GM12878 (cell line): ENCODE measurements around the gene ZKSCAN2. TPM values are rescaled to one million over a fixed set of nuclear protein-coding genes. Genes with fewer than 3 reads are reported as not detected.

Source experiments
- ASH2L ChIP-seq: fragments of 300-600, 200-600 bp; sonication (generic); IDR thresholded peaks from 2 replicates; pipeline ENCODE4 v1.6.1; 2017; ENCODE audit warnings: low read depth, mild to moderate bottlenecking, borderline replicate concordance
- CBFB ChIP-seq: IDR thresholded peaks from 2 replicates; pipeline ENCODE4 v1.6.1; 2016; ENCODE audit warnings: antibody characterized with exemption, low read depth
- CREM ChIP-seq: IDR thresholded peaks from 2 replicates; pipeline ENCODE4 v1.6.1; 2014; ENCODE audit warnings: antibody characterized with exemption, low read depth
- NR2C1 ChIP-seq: fragments of 450-650 bp; IDR thresholded peaks from 2 replicates; pipeline ENCODE4 v1.6.1; 2017; ENCODE audit warnings: antibody characterized with exemption, mild to moderate bottlenecking, moderate library complexity
- RUNX3 ChIP-seq: IDR thresholded peaks from 2 replicates; pipeline ENCODE4 v1.6.1; 2012; ENCODE audit warnings: low read length, inconsistent platforms
- SMAD5 ChIP-seq: IDR thresholded peaks from 2 replicates; pipeline ENCODE4 v1.6.1; 2016; ENCODE audit warnings: antibody characterized with exemption, low read depth
- SUZ12 ChIP-seq: fragments of 200-600 bp; sonication (generic); IDR thresholded peaks from one replicate; pipeline ENCODE4 v1.6.1; 2018; ENCODE audit warnings: antibody characterized with exemption, mild to moderate bottlenecking; ENCODE audit not compliant: unreplicated experiment
- TBL1XR1 ChIP-seq: IDR thresholded peaks from 2 replicates; pipeline ENCODE4 v1.6.1; 2012; ENCODE audit warnings: low read depth, low read length, improper control_type of control experiment
- YY1 ChIP-seq: IDR thresholded peaks from 2 replicates; pipeline ENCODE4 v1.6.1; 2011; ENCODE audit warnings: low read depth, mild to moderate bottlenecking, low read length
- ZNF217 ChIP-seq: fragments of 450-650 bp; IDR thresholded peaks from 2 replicates; pipeline ENCODE4 v1.6.1; 2017; ENCODE audit warnings: antibody characterized with exemption, mild to moderate bottlenecking
- ZNF592 ChIP-seq: fragments of 450-650 bp; IDR thresholded peaks from 2 replicates; pipeline ENCODE4 v1.6.1; 2017; ENCODE audit warnings: mild to moderate bottlenecking, moderate library complexity
- polyA plus RNA-seq, 11 experiments: library from polyadenylated mRNA; depleted of rRNA in 4 of 11; unstranded in 6 of 11; stranded (reverse) in 5 of 11; fragments of >200 nt; fragmentation: Nextera tagmentation in 4 of 11; fragmentation: Illumina TruSeq in 1 of 11; extraction: Ambion mirVana in 4 of 11; extraction: Trizol in 1 of 11; gene quantifications; 1 replicate in 1 of 11; 2 replicates in 10 of 11; pipeline versions ENCODE4 v1.2.1 to v1.2.3, GENCODE V29; 2011 to 2016; ENCODE audit warnings: inconsistent platforms in 2 of 11, missing spikeins in 2 of 11, low read depth in 1 of 11
- total RNA-seq, 4 experiments: library from RNA; depleted of rRNA in 3 of 4; stranded (reverse); fragments of >200 nt in 3 of 4; fragmentation: Illumina TruSeq in 1 of 4; extraction: Trizol in 1 of 4; gene quantifications; 2 replicates each; pipeline versions ENCODE4 v1.2.1 to v1.2.3, GENCODE V29; 2013 to 2021
- TF ChIP-seq, protein P1 (sequence below): fragments of 450-650 bp; IDR thresholded peaks from 2 replicates; pipeline ENCODE4 v1.6.1; 2016; ENCODE audit warnings: mild to moderate bottlenecking

ZKSCAN2 gene
- total and polyA plus RNA-seq, 10 of the 15 experiments (the other 5 are each of a cell fraction or from before 2014, with no cell fraction given) = 0.75 to 6.6 (median 2.9) TPM

- TF ChIP-seq ZNF592 (no peak), YY1 (peak; percentile 74), CBFB (peak; percentile 82), NR2C1 (peak; percentile 34; the same call in 1 of the 2 replicates), SUZ12 (no peak), RUNX3 (peak; percentile 95), TBL1XR1 (no peak), ASH2L (no peak; the same call in 1 of the 2 replicates), SMAD5 (no peak; the same call in 1 of the 2 replicates), ZNF217 (peak; percentile 81; the same call in 1 of the 2 replicates), CREM (no peak)
- TF ChIP-seq, protein P1, sequence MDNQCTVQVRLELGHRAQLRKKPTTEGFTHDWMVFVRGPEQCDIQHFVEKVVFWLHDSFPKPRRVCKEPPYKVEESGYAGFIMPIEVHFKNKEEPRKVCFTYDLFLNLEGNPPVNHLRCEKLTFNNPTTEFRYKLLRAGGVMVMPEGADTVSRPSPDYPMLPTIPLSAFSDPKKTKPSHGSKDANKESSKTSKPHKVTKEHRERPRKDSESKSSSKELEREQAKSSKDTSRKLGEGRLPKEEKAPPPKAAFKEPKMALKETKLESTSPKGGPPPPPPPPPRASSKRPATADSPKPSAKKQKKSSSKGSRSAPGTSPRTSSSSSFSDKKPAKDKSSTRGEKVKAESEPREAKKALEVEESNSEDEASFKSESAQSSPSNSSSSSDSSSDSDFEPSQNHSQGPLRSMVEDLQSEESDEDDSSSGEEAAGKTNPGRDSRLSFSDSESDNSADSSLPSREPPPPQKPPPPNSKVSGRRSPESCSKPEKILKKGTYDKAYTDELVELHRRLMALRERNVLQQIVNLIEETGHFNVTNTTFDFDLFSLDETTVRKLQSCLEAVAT = peak; percentile 93
Measured at GRCh38 chr16:25257956-25258860, 563 bp upstream of the ZKSCAN2 start (continued).
